Head of caudate nucleus (tissue), 42 donors: ENCODE data around the gene SSBP2.
A peak's percentile ranks its signal among the peaks of the same experiment; 100 is the strongest.
"Not testable (repeated sequence)": the region's sequence is repeated elsewhere in the genome, so short reads cannot be mapped to it uniquely, and the experiment has no call there.

Experiments used
- DNase-seq, 42 donors: peaks; one replicate each; pipeline versions ENCODE4 v3.0.0 to v3.0.0-alpha.2; 2020 to 2021; ENCODE audit warnings: mixed read lengths in 7 of 42
- intact Hi-C: fragments of 100-400 bp; cut with DNase I; formaldehyde crosslinking; loops from one replicate; pipeline ENCODE4 v1.15.0; 2022

SSBP2 gene

GRCh38 chr5:81516091-81516490 lies 234.8 kb downstream of the SSBP2 start:
- DNase-seq, result no peak
- intact Hi-C loops, result no loop called here

- DNase-seq, result no peak
- intact Hi-C loops, result no loop called here
These were observed 236.9 kb downstream of the SSBP2 start for GRCh38 chr5:81513982-81514381.

GRCh38 chr5:81513473-81513872 lies 237.4 kb downstream of the SSBP2 start:
- intact Hi-C loops, result no loop called here
- no peak for DNase-seq

GRCh38 chr5:81506900-81507588 lies 243.9 kb downstream of the SSBP2 start:
- DNase-seq, result peak in 36 of 42 donors; percentile 13 to 88 (median 61)
- intact Hi-C loops, result loop anchor here (5.0 kb wide), 4 partner anchors 80 to 660 kb away; no protein-coding TSS in a partner anchor

GRCh38 chr5:81506378-81506777 lies 244.5 kb downstream of the SSBP2 start:
- DNase-seq, result no peak
- intact Hi-C loops, result loop anchor here (5.0 kb wide), 4 partner anchors 79 to 661 kb away; no protein-coding TSS in a partner anchor

GRCh38 chr5:81505672-81506071 lies 245.2 kb downstream of the SSBP2 start:
- intact Hi-C loops, result loop anchor here (5.0 kb wide), 4 partner anchors 78 to 662 kb away; no protein-coding TSS in a partner anchor
- no peak for DNase-seq

GRCh38 chr5:81503602-81504001 lies 247.3 kb downstream of the SSBP2 start:
- intact Hi-C loops, DNase-seq: not testable (repeated sequence)

- DNase-seq, result no peak
- intact Hi-C loops, result no loop called here
These were observed 255.6 kb downstream of the SSBP2 start for GRCh38 chr5:81495286-81495685.

GRCh38 chr5:81488862-81489261 lies 262.0 kb downstream of the SSBP2 start:
- intact Hi-C loops, result no loop called here
- no peak for DNase-seq

GRCh38 chr5:81486711-81487110 lies 264.2 kb downstream of the SSBP2 start:
- intact Hi-C loops, result no loop called here
- DNase-seq, result no peak

- no peak for DNase-seq
- intact Hi-C loops, result no loop called here
These were observed 268.3 kb downstream of the SSBP2 start for GRCh38 chr5:81482595-81482994.

GRCh38 chr5:81473395-81473794 lies 277.5 kb downstream of the SSBP2 start:
- intact Hi-C loops, DNase-seq: not testable (repeated sequence)

GRCh38 chr5:81469676-81470075 lies 281.2 kb downstream of the SSBP2 start:
- intact Hi-C loops, result no loop called here
- no peak for DNase-seq

GRCh38 chr5:81450940-81451339 lies 300.0 kb downstream of the SSBP2 start:
- intact Hi-C loops, result no loop called here
- no peak for DNase-seq

GRCh38 chr5:81435023-81435422 lies 315.9 kb downstream of the SSBP2 start:
- intact Hi-C loops, result no loop called here
- DNase-seq, result no peak

GRCh38 chr5:81429985-81430384 lies 320.9 kb downstream of the SSBP2 start:
- DNase-seq, result no peak

GRCh38 chr5:81429363-81429762 lies 321.5 kb downstream of the SSBP2 start:
- no peak for DNase-seq
- intact Hi-C loops, result loop anchor here (5.0 to 10.0 kb wide), 3 partner anchors 78 to 425 kb away; partner anchors contain the start of gene SSBP2

More at GRCh38 chr5:81429985-81430384, 320.9 kb downstream of the SSBP2 start:
- intact Hi-C loops, result loop anchor here (5.0 to 10.0 kb wide), 3 partner anchors 77 to 425 kb away; partner anchors contain the start of gene SSBP2

GRCh38 chr5:81428861-81429260 lies 322.0 kb downstream of the SSBP2 start:
- intact Hi-C loops, result loop anchor here (5.0 to 10.0 kb wide), 3 partner anchors 78 to 426 kb away; partner anchors contain the start of gene SSBP2
- no peak for DNase-seq

GRCh38 chr5:81428446-81428845 lies 322.5 kb downstream of the SSBP2 start:
- intact Hi-C loops, result loop anchor here (5.0 to 10.0 kb wide), 3 partner anchors 79 to 426 kb away; partner anchors contain the start of gene SSBP2
- no peak for DNase-seq

- DNase-seq, result no peak
- intact Hi-C loops, result loop anchor here (5.0 to 10.0 kb wide), 3 partner anchors 80 to 427 kb away; partner anchors contain the start of gene SSBP2
These were observed 323.3 kb downstream of the SSBP2 start for GRCh38 chr5:81427566-81427965.
